Choroid plexus epithelial cell (primary cell): ENCODE measurements around the gene SIDT1.

Experiments used
- DNase-seq: peaks from one replicate; pipeline ENCODE4 v3.0.0-alpha.2; 2010; ENCODE audit warnings: low read depth
- H3K4me3 ChIP-seq: 2 replicates; pipeline ENCODE4 v1.5.1; 2011; ENCODE audit warnings: low read depth, mild to moderate bottlenecking, control low read depth, low read length, moderate library complexity
- TF ChIP-seq, protein P1 (sequence below): conservative IDR thresholded peaks from 2 replicates; pipeline ENCODE4 v1.5.1; 2011; ENCODE audit warnings: low read depth, mild to moderate bottlenecking, control low read depth, inconsistent platforms, low read length, moderate library complexity

Gene SIDT1

DNA sequence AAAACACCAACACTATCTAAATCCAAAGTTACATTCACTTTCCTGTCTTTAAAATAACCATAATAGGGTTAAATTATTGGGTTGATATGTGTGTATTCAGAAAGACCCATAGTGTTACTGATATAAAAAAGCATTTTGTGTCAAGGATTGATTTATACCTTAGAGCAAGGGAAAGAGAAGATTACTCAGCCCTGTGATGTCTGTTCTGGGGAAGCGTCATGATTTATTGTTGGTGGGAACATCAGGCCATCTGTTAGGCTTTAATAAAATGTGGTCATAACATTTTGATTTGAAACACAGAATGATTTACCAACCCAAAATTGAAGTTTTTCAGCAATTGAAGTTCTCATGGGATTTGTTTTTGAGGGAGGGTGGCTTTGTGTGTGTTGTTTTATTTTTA, 33.2 kb downstream of the SIDT1 start:
- TF ChIP-seq, protein P1, sequence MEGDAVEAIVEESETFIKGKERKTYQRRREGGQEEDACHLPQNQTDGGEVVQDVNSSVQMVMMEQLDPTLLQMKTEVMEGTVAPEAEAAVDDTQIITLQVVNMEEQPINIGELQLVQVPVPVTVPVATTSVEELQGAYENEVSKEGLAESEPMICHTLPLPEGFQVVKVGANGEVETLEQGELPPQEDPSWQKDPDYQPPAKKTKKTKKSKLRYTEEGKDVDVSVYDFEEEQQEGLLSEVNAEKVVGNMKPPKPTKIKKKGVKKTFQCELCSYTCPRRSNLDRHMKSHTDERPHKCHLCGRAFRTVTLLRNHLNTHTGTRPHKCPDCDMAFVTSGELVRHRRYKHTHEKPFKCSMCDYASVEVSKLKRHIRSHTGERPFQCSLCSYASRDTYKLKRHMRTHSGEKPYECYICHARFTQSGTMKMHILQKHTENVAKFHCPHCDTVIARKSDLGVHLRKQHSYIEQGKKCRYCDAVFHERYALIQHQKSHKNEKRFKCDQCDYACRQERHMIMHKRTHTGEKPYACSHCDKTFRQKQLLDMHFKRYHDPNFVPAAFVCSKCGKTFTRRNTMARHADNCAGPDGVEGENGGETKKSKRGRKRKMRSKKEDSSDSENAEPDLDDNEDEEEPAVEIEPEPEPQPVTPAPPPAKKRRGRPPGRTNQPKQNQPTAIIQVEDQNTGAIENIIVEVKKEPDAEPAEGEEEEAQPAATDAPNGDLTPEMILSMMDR, result no peak
- DNase-seq, result no peak
- no peak overlapping the region for H3K4me3 ChIP-seq

DNA sequence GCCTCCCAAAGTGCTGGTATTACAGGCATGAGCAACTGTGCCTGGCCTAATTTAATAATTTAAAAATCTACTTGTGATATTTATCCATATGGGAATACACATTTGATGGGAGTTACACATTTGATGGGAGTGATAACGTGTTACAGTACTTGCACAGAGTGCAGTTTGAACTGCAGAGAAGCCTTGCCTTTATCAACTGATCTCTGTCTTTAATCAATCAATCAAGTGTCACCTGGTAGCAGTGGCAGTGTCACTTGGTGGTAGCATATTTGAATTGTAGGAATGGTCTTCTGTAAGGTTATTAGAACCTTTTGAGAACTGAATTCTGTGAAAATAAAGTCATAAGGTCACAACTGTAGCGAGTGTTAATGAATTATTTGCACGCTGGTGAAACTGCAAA, 37.8 kb downstream of the SIDT1 start:
- TF ChIP-seq, protein P1, result no peak
- H3K4me3 ChIP-seq, result no peak overlapping the region
- DNase-seq, result no peak

DNA sequence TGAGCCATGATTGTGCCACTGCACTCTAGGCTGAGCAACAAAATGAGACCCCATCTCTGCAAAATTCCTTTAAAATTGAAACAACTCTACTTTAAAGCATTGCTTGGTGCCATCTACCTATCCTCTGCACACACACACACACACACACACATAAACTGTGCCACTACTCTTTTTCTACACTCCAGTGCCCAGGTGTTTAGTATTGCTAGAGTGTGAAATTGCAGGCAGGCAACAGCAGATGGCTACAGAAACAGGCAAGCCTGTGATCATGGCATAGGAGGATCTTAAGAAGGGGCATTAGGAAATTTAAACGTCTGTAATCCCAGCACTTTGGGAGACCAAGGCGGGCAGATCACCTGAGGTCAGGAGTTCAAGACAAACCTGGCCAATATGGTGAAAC, 39.0 kb downstream of the SIDT1 start:
- no peak overlapping the region for H3K4me3 ChIP-seq
- TF ChIP-seq, protein P1, result no peak
- no peak for DNase-seq

DNA sequence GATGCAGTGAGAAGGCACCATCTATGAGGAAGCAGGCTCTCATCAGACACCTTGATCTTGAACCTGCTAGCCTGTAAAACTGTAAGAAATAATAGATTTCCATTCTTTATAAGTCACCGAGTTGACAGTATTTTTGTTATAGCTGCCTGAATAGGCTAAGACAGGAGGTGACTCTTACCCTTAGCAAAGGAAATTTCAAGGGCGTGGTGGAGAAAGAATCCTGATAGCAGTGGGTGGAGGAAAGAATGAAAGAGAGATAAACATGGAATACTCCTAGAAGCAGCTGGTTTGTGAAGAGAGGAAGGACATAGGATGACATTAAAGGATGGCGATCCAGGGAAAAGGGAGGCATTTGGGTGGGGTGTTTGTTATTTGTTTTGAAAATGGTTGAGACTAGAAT, 41.4 kb downstream of the SIDT1 start:
- no peak overlapping the region for H3K4me3 ChIP-seq
- TF ChIP-seq, protein P1, result no peak
- DNase-seq, result no peak

DNA sequence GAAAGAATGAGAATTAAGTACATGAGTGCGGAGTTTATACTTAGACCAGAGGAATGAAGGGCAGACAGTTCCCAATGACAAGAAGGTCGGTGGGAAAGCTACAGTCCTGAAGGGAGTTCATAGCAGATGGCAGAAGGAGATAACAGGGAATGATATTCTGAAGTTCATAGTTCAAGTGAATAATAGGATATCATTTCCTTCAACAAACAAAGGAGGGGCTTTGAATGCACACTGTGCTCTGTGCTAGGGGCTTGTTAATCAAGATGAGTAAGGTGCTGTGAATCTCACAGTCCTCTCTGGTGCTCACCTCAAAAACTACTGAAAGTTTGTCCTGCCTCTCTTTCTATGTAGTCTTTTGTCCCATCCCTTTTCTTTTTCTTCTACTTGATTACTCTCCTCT, 41.9 kb downstream of the SIDT1 start:
- no peak overlapping the region for H3K4me3 ChIP-seq
- DNase-seq, result no peak
- TF ChIP-seq, protein P1, result no peak

DNA sequence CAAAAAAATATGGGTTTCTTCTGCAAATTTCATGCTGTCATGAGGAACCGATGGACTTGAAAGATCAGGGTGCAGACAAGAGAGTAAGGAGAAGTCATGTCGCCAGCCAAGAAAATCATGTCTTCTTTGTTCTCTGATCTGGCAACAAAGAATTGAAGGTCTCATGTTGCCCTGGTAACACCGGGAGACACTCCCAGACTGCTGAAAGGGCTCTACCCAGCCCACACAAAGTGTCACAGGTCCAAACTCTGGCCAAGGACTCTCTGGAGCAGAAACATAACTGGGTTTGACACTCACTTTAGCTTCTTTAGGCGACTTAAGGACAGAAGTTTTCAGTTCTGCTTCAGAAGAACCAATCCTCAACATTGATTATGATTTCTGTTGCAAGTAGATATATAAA, 42.9 kb downstream of the SIDT1 start:
- TF ChIP-seq, protein P1, result no peak
- no peak for DNase-seq
- no peak overlapping the region for H3K4me3 ChIP-seq

DNA sequence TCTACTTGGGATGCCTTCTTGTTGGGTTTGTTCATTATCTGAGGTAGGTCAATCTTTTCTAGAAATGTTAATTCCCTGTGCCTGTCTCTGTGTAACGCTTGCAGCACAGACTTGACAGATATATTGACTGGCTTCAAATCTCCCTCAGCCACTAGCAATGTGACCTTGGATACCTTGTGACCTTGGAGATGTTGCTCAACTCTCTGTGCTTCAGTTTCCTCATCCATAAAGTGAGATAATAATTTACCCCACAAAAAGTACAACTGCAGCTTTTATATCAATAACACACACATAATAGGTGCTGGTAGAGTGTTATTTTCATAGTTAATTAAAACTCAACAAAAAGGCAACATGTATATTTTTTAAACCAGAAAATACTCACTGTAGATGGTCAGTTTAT, 52.9 kb downstream of the SIDT1 start:
- DNase-seq, result no peak
- no peak overlapping the region for H3K4me3 ChIP-seq
- TF ChIP-seq, protein P1, result no peak
